Astrocyte (in vitro differentiated cells and primary cell): Measurements from ENCODE around the gene GAPT. TPM values are rescaled to one million over a fixed set of nuclear protein-coding genes. Genes with fewer than 3 reads are reported as not detected.

Source experiments
- DNase-seq: peaks from one replicate; pipeline ENCODE4 v3.0.0-alpha.2; 2010; ENCODE audit warnings: low read depth
- FAIRE-seq: peaks from 2 replicates; lab custom pipeline; 2011; peaks lifted over from hg19 to GRCh38; lab: Jason Lieb, UNC
- H2AFZ ChIP-seq: 2 replicates; pipeline ENCODE4 v1.6.0; 2012; ENCODE audit warnings: low read depth, low read length, inconsistent platforms
- H3K27ac ChIP-seq: 2 replicates; pipeline ENCODE4 v1.5.1; 2011; ENCODE audit warnings: low read depth, low read length, inconsistent platforms
- H3K27me3 ChIP-seq: 2 replicates; pipeline ENCODE4 v1.6.0; 2011; ENCODE audit warnings: low read length, inconsistent platforms; ENCODE audit not compliant: insufficient read depth
- H3K36me3 ChIP-seq: 2 replicates; pipeline ENCODE4 v1.5.1; 2011; ENCODE audit warnings: low read length, inconsistent platforms; ENCODE audit not compliant: insufficient read depth
- H3K4me1 ChIP-seq: 2 replicates; pipeline ENCODE4 v1.5.1; 2011; ENCODE audit warnings: low read length, inconsistent platforms; ENCODE audit not compliant: insufficient read depth
- H3K4me2 ChIP-seq: 2 replicates; pipeline ENCODE4 v1.6.0; 2012; ENCODE audit warnings: low read length, inconsistent platforms
- H3K4me3 ChIP-seq: 2 replicates; pipeline ENCODE4 v1.5.1; 2011; ENCODE audit warnings: low read depth, mild to moderate bottlenecking, low read length, inconsistent platforms; ENCODE audit not compliant: insufficient read depth
- H3K79me2 ChIP-seq: 2 replicates; pipeline ENCODE4 v1.6.0; 2012; ENCODE audit warnings: mild to moderate bottlenecking, low read length, inconsistent platforms; ENCODE audit not compliant: insufficient read depth
- H3K9ac ChIP-seq: 2 replicates; pipeline ENCODE4 v1.6.0; 2012; ENCODE audit warnings: mild to moderate bottlenecking, low read length, inconsistent platforms
- H3K9me3 ChIP-seq: 2 replicates; pipeline ENCODE4 v1.5.1; 2012; ENCODE audit warnings: low read depth, mild to moderate bottlenecking, low read length, inconsistent platforms; ENCODE audit not compliant: insufficient read depth
- H4K20me1 ChIP-seq: 2 replicates; pipeline ENCODE4 v1.6.0; 2012; ENCODE audit warnings: low read length, inconsistent platforms; ENCODE audit not compliant: insufficient read depth
- H3K27ac Mint-ChIP-seq: one replicate; pipeline ENCODE4 v1.8.0; 2021; ENCODE audit warnings: mild to moderate bottlenecking, mixed read lengths; ENCODE audit not compliant: unreplicated experiment
- H3K27me3 Mint-ChIP-seq: one replicate; pipeline ENCODE4 v1.8.0; 2021; ENCODE audit warnings: low read depth, mixed read lengths; ENCODE audit not compliant: unreplicated experiment
- H3K36me3 Mint-ChIP-seq: one replicate; pipeline ENCODE4 v1.8.0; 2021; ENCODE audit warnings: low read depth, mixed read lengths; ENCODE audit not compliant: unreplicated experiment
- H3K4me1 Mint-ChIP-seq: one replicate; pipeline ENCODE4 v1.8.0; 2021; ENCODE audit warnings: low read depth, mixed read lengths; ENCODE audit not compliant: unreplicated experiment
- H3K4me3 Mint-ChIP-seq: one replicate; pipeline ENCODE4 v1.8.0; 2021; ENCODE audit warnings: mild to moderate bottlenecking, moderate library complexity, mixed read lengths; ENCODE audit not compliant: unreplicated experiment
- H3K9me3 Mint-ChIP-seq: one replicate; pipeline ENCODE4 v1.8.0; 2021; ENCODE audit warnings: mild to moderate bottlenecking, mixed read lengths; ENCODE audit not compliant: unreplicated experiment
- CTCF ChIP-seq: IDR thresholded peaks from 2 replicates; pipeline ENCODE4 v1.5.1; 2011; ENCODE audit warnings: low read depth, mild to moderate bottlenecking, inconsistent platforms, low read length, moderate library complexity; ENCODE audit not compliant: insufficient read depth
- EZH2 ChIP-seq: IDR thresholded peaks from 2 replicates; pipeline ENCODE4 v1.6.1; 2012; ENCODE audit warnings: mild to moderate bottlenecking, low read length, inconsistent platforms; ENCODE audit not compliant: insufficient read depth
- total RNA-seq: library from RNA; stranded (reverse); gene quantifications from 2 replicates; pipeline ENCODE4 v1.2.1, GENCODE V29; 2021

GAPT gene
- total RNA-seq, 1 donor from 2014 or later = not detected

DNA sequence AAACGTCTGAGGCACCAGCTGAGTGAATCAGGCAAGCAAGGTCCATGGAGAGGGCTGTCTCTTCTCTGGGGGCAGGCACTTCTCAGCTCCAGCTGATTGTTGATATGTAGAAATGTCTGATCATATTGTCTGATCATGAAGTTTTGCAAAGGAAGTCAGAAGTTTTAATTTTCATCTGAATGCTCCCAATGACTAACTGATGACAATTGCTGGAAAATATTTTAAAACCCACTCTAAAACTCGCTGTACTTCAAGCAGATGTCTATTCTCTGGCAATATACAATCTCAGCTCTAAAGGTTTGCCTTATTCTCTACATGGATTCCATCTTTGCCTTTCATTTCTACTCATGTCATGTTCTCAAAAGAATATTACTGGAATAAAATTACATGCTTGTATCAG lies 44.0 kb upstream of the GAPT start:
- Histone ChIP-seq H3K36me3 (no peaks in the 10 kb centered on the region), H3K4me1 (peaks cover 2% of the 10 kb centered on the region), H3K4me2 (peak overlapping the region; percentile 43), H4K20me1 (no peaks in the 10 kb centered on the region), H3K4me3 (no peak overlapping the region), H3K79me2 (no peaks in the 10 kb centered on the region), H3K9me3 (no peaks in the 10 kb centered on the region), H2AFZ (no peak overlapping the region), H3K27ac (peak overlapping the region; percentile 37), H3K27me3 (no peaks in the 10 kb centered on the region), H3K9ac (no peak overlapping the region)
- Mint-ChIP-seq H3K27ac (peak overlapping the region; percentile 55), H3K4me3 (no peak overlapping the region), H3K27me3 (no peaks in the 10 kb centered on the region), H3K9me3 (peaks cover 7% of the 10 kb centered on the region), H3K4me1 (peaks cover 7% of the 10 kb centered on the region), H3K36me3 (peaks cover 13% of the 10 kb centered on the region)
- TF ChIP-seq EZH2 = no peak
- TF ChIP-seq CTCF = no peak
- FAIRE-seq = peak; percentile 37
- peak; percentile 69 for DNase-seq

GRCh38 chr5:58450018-58450417 lies 41.2 kb upstream of the GAPT start:
- Histone ChIP-seq H3K9me3 (no peaks in the 10 kb centered on the region), H2AFZ (no peak overlapping the region), H3K27me3 (no peaks in the 10 kb centered on the region), H3K4me3 (no peak overlapping the region), H3K9ac (no peak overlapping the region), H3K4me2 (no peak overlapping the region), H4K20me1 (peaks cover 26% of the 10 kb centered on the region), H3K36me3 (peaks cover 23% of the 10 kb centered on the region), H3K4me1 (peaks cover 9% of the 10 kb centered on the region), H3K79me2 (peaks cover 23% of the 10 kb centered on the region), H3K27ac (no peak overlapping the region)
- no peak overlapping the region for H3K4me3 Mint-ChIP-seq
- H3K27ac Mint-ChIP-seq = no peak overlapping the region
- H3K27me3 Mint-ChIP-seq = no peaks in the 10 kb centered on the region
- TF ChIP-seq CTCF (no peak), EZH2 (no peak)
- no peak for FAIRE-seq
- peaks cover 7% of the 10 kb centered on the region for H3K9me3 Mint-ChIP-seq
- H3K36me3 Mint-ChIP-seq = peaks cover 29% of the 10 kb centered on the region
- DNase-seq = peak; percentile 38
- H3K4me1 Mint-ChIP-seq = peaks cover 27% of the 10 kb centered on the region

DNA sequence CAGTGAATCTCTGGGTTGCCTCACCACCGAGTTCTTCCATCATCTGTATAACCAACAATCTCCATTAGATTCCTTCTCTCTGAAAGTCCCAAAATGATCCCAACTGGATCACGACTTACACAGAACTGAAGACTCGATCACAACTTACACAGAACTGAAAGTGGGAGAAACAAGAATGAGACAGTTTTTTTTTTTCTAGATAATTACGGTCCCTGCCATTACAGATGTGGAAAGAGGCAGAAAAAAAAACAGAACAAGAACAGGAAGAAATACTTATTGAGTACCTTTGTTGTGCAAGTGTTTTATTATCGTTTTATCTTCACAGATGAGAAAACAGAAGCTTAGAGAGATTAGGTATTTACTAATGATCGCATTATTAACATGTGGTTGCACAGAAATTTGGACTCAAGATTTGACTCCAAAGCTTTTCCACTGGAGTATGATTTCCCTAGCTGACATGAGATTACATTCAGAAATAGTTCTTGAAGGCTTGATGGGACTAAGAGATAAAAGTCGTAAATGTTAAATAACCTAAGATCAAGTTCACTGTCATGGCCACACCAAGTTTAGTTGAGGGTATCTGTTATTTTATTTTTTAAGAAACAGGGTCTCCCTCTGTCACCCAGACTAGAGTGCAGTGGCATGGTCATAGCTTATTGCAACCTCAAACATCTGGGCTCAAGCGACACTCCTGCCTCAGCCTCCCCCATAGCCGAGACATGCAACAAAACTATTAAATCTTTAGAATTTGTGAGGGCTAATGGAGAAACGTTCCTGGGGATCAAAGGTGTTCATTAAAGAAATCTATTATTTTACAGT lies 40.2 kb upstream of the GAPT start:
- Histone ChIP-seq H3K79me2 (peaks cover 34% of the 10 kb centered on the region), H3K4me2 (peak overlapping the region; percentile 8), H3K27me3 (no peaks in the 10 kb centered on the region), H3K4me1 (peaks cover 14% of the 10 kb centered on the region), H4K20me1 (peaks cover 36% of the 10 kb centered on the region), H3K27ac (peak overlapping the region; percentile 24), H3K36me3 (peaks cover 33% of the 10 kb centered on the region), H3K4me3 (no peak overlapping the region), H3K9me3 (no peaks in the 10 kb centered on the region), H3K9ac (no peak overlapping the region), H2AFZ (no peak overlapping the region)
- Mint-ChIP-seq H3K4me3 (no peak overlapping the region), H3K27me3 (no peaks in the 10 kb centered on the region), H3K4me1 (peaks cover 33% of the 10 kb centered on the region), H3K36me3 (peaks cover 37% of the 10 kb centered on the region), H3K9me3 (peaks cover 6% of the 10 kb centered on the region), H3K27ac (peak overlapping the region; percentile 50)
- TF ChIP-seq CTCF (no peak), EZH2 (no peak)
- peak; percentile 59 for DNase-seq
- peak; percentile 37 for FAIRE-seq
